K562 (cell line): ENCODE results near the gene MAML3. TPM values are rescaled to one million over a fixed set of nuclear protein-coding genes. Genes with fewer than 3 reads are reported as not detected.
"Not testable (repeated sequence)": the region's sequence is repeated elsewhere in the genome, so short reads cannot be mapped to it uniquely, and the experiment has no call there.

Experiments
- ATAC-seq: fragments of 200-7000 bp; cut with Tn5 transposase; 3 replicates; pipeline ENCODE4 v1.9.1; 2020; ENCODE audit warnings: moderate library complexity
- BruUV-seq: library from RNA; stranded (reverse); fragments of 400-500 nt; replicated peaks from 2 replicates; lab custom pipeline; 2021; lab: Mats Ljungman, UMichigan
- CTCF ChIA-PET: fragments of 300-600 bp; formaldehyde crosslinking; extraction: SDS; loops from one replicate; lab custom pipeline; 2021; ENCODE audit warnings: low intra/inter-chr PET ratio; lab: Yijun Ruan, JAX
- POLR2A ChIA-PET: fragments of 300-600, 350-650 bp; sonication (Branson Sonifier 250); formaldehyde crosslinking; extraction: SDS; loops from one replicate; lab custom pipeline; 2021; ENCODE audit warnings: antibody characterized with exemption, inconsistent platforms; lab: Yijun Ruan, JAX
- DNase-seq, 4 experiments: peaks; one replicate each; pipeline versions ENCODE4 v3.0.0 to v3.0.0-alpha.2; 2011 to 2018; ENCODE audit warnings: low spot score in 3 of 4, mixed read lengths in 3 of 4; ENCODE audit errors: extremely low read depth in 1 of 4
- FAIRE-seq: peaks from 2 replicates; lab custom pipeline; 2011; peaks lifted over from hg19 to GRCh38; lab: Jason Lieb, UNC
- H2AFZ ChIP-seq: 2 replicates; pipeline ENCODE4 v1.6.0; 2011; ENCODE audit warnings: low read depth, low read length, control low read depth, inconsistent platforms
- H3K27ac ChIP-seq: fragments of 200-600 bp; 3 replicates; pipeline ENCODE4 v1.8.0; 2011; ENCODE audit warnings: low read depth, mild to moderate bottlenecking, control low read depth, inconsistent platforms, low read length, moderate library complexity, mixed read lengths; ENCODE audit errors: extremely low read depth
- H3K27me3 ChIP-seq, 2 experiments: fragments of 300-600 bp in 1 of 2; 2 replicates in 1 of 2; 3 replicates in 1 of 2; pipeline versions ENCODE4 v1.6.0 to v1.8.0; 2011; ENCODE audit warnings: inconsistent platforms in 2 of 2, low read length in 2 of 2, mild to moderate bottlenecking in 1 of 2, mixed read lengths in 1 of 2, moderate library complexity in 1 of 2; ENCODE audit not compliant: control insufficient read depth in 2 of 2, insufficient read depth in 2 of 2
- H3K36me3 ChIP-seq: fragments of 300-600 bp; 3 replicates; pipeline ENCODE4 v1.8.0; 2011; ENCODE audit warnings: mild to moderate bottlenecking, low read length, inconsistent platforms; ENCODE audit not compliant: control insufficient read depth, insufficient read depth
- H3K4me1 ChIP-seq, 2 experiments: fragments of 200-600 bp in 1 of 2; replicated peaks in 1 of 2; 2 replicates in 1 of 2; 3 replicates in 1 of 2; pipeline versions ENCODE4 v1.5.1 to v1.8.0; 2011; ENCODE audit warnings: inconsistent platforms in 2 of 2, low read length in 2 of 2, mild to moderate bottlenecking in 1 of 2, mixed read lengths in 1 of 2, moderate library complexity in 1 of 2; ENCODE audit not compliant: control insufficient read depth in 2 of 2, insufficient read depth in 2 of 2
- H3K4me2 ChIP-seq: 2 replicates; pipeline ENCODE4 v1.6.1; 2011; ENCODE audit warnings: low read length, control low read depth, inconsistent platforms, mixed read lengths; ENCODE audit not compliant: insufficient read depth
- H3K4me3 ChIP-seq: fragments of 200-600 bp; sonication (generic), shearing (Covaris generic); 2 replicates; pipeline ENCODE4 v1.5.1; 2016; ENCODE audit warnings: control low read depth, inconsistent platforms
- H3K79me2 ChIP-seq: fragments of 200-600 bp; 3 replicates; pipeline ENCODE4 v1.8.0; 2011; ENCODE audit warnings: low read length, inconsistent platforms; ENCODE audit not compliant: control insufficient read depth, insufficient read depth
- H3K9ac ChIP-seq, 2 experiments: 2 replicates each; pipeline versions ENCODE4 v1.6.0 to v1.6.1; 2011; ENCODE audit warnings: low read depth in 2 of 2, low read length in 2 of 2, control low read depth in 1 of 2, inconsistent platforms in 1 of 2, mild to moderate bottlenecking in 1 of 2, mixed read lengths in 1 of 2; ENCODE audit not compliant: insufficient read depth in 1 of 2
- H3K9me1 ChIP-seq: one replicate; pipeline ENCODE4 v1.6.0; 2011; ENCODE audit warnings: inconsistent platforms, mild to moderate bottlenecking, low read length, moderate library complexity; ENCODE audit not compliant: control insufficient read depth, insufficient read depth
- H3K9me3 ChIP-seq: replicated peaks from 2 replicates; pipeline ENCODE4 v1.5.1; 2011; ENCODE audit warnings: low read depth, low read length, inconsistent platforms; ENCODE audit not compliant: control insufficient read depth, insufficient read depth
- H4K20me1 ChIP-seq: replicated peaks from 2 replicates; pipeline ENCODE4 v1.6.1; 2011; ENCODE audit warnings: low read length, inconsistent platforms, mixed read lengths; ENCODE audit not compliant: control insufficient read depth, insufficient read depth
- CREBBP ChIP-seq: IDR thresholded peaks from one replicate; pipeline ENCODE4 v1.6.1; 2012; ENCODE audit warnings: low read depth, mild to moderate bottlenecking, control low read depth, inconsistent platforms, low read length
- WGBS: fragments of 100-300 bp; shearing (Covaris generic); methylation state at CpG from one replicate; pipeline ENCODE4 v1.1.6; 2016; ENCODE audit warnings: low coverage, mixed read lengths; ENCODE audit not compliant: insufficient coverage; ENCODE audit errors: missing lambda C conversion rate; 5-methylcytosine and 5-hydroxymethylcytosine counted together
- in situ Hi-C: fragments of 300-500 bp; cut with MboI; formaldehyde crosslinking; loops from 4 replicates; pipeline ENCODE4 v1.15.0; 2018; ENCODE audit warnings: inconsistent platforms, mixed read lengths
- intact Hi-C: fragments of 100-400 bp; cut with micrococcal nuclease; formaldehyde crosslinking; loops from 2 replicates; pipeline ENCODE4 v1.14.2; 2022
- polyA plus RNA-seq, 8 experiments: library from polyadenylated mRNA; depleted of rRNA in 4 of 8; stranded (reverse) in 5 of 8; unstranded in 3 of 8; fragments of >200 nt; fragmentation: Nextera tagmentation in 2 of 8; fragmentation: Illumina TruSeq in 1 of 8; extraction: Ambion mirVana in 2 of 8; extraction: Trizol in 1 of 8; gene quantifications; 2 replicates each; pipeline versions ENCODE4 v1.2.1 to v1.2.3, GENCODE V29; 2011 to 2014; ENCODE audit warnings: inconsistent platforms in 1 of 8, missing spikeins in 1 of 8
- total RNA-seq, 7 experiments: library from RNA; depleted of rRNA in 6 of 7; stranded (reverse); fragments of >200 nt in 6 of 7; fragmentation: Illumina TruSeq in 2 of 7; extraction: Trizol in 2 of 7; gene quantifications; 2 replicates each; pipeline versions ENCODE4 v1.2.1 to v1.2.3, GENCODE V29; 2011 to 2021; ENCODE audit warnings: low replicate concordance in 1 of 7
- TF ChIP-seq, protein P1 (sequence below), 2 experiments: fragments of 450-650 bp; IDR thresholded peaks; 2 replicates each; pipeline ENCODE4 v1.6.1; 2016
- TF ChIP-seq, protein P2 (sequence below): fragments of 200-800 bp; sonication (Bioruptor generic); IDR thresholded peaks from 2 replicates; pipeline ENCODE4 v1.6.1; 2017; ENCODE audit warnings: missing genetic modification characterization, missing compliant biosample characterization

MAML3 gene
- total and polyA plus RNA-seq, 9 of the 15 experiments (the other 6 are each of a cell fraction or from before 2014, with no cell fraction given): 0.01 to 0.55 (median 0.25) TPM

DNA sequence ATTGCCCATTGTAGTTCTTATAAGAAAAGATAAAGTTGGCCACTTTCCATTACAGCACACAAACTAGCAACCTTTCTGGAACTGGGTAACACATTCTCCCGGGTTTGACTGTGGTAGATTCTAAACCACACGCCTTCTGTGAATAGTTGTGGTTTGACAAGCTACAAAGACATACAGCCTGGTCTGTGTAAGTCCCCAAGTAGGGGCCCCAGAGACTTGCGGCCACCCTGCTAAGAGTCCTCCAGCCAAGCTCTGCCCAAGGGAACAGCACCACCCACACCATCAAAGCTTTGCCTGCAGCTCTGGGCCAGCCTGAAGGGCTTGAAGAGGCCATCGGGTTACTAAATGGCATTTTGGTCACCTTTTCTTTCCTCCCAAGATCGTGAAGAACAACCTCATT is 203.4 kb downstream of the MAML3 start (continued):
- TF ChIP-seq, protein P1, sequence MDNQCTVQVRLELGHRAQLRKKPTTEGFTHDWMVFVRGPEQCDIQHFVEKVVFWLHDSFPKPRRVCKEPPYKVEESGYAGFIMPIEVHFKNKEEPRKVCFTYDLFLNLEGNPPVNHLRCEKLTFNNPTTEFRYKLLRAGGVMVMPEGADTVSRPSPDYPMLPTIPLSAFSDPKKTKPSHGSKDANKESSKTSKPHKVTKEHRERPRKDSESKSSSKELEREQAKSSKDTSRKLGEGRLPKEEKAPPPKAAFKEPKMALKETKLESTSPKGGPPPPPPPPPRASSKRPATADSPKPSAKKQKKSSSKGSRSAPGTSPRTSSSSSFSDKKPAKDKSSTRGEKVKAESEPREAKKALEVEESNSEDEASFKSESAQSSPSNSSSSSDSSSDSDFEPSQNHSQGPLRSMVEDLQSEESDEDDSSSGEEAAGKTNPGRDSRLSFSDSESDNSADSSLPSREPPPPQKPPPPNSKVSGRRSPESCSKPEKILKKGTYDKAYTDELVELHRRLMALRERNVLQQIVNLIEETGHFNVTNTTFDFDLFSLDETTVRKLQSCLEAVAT (IDR thresholded peaks at IDR 0.05): no peak
- TF ChIP-seq, protein P2, sequence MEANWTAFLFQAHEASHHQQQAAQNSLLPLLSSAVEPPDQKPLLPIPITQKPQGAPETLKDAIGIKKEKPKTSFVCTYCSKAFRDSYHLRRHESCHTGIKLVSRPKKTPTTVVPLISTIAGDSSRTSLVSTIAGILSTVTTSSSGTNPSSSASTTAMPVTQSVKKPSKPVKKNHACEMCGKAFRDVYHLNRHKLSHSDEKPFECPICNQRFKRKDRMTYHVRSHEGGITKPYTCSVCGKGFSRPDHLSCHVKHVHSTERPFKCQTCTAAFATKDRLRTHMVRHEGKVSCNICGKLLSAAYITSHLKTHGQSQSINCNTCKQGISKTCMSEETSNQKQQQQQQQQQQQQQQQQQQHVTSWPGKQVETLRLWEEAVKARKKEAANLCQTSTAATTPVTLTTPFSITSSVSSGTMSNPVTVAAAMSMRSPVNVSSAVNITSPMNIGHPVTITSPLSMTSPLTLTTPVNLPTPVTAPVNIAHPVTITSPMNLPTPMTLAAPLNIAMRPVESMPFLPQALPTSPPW (CRISPR knock-in tag): no peak
- TF ChIP-seq CREBBP: no peak

DNA sequence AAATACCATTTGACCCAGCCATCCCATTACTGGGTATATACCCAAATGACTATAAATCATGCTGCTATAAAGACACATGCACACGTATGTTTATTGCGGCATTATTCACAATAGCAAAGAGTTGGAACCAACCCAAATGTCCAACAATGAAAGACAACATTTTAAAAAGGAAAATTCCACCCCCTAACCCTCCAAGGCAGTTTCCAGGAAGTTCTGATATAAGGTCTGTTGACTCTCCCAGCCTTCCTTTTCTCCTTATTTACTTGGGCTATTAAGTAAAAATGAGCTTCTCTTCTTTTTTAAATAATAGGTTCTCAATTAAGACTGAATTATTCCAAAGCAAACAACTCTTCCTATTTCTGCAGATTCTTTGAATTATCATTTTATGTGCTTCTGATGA is 209.1 kb downstream of the MAML3 start:
- H3K79me2 ChIP-seq, H3K4me3 ChIP-seq, ATAC-seq, H3K4me2 ChIP-seq, H3K27ac ChIP-seq, H3K4me1 ChIP-seq, CTCF ChIA-PET, FAIRE-seq, H3K36me3 ChIP-seq, H2AFZ ChIP-seq, H3K9ac ChIP-seq, H3K9me3 ChIP-seq, BruUV-seq, H4K20me1 ChIP-seq, H3K27me3 ChIP-seq, DNase-seq, POLR2A ChIA-PET, in situ Hi-C loops, H3K9me1 ChIP-seq, intact Hi-C loops: not testable (repeated sequence)
- 23% methylated on average over 2 of the region's 2 CpGs for WGBS
